AG10803 (cell line): ENCODE results near the gene ARHGAP18.
A peak's percentile ranks its signal among the peaks of the same experiment; 100 is the strongest.

ENCODE experiments used
- DNase-seq: peaks from one replicate; pipeline ENCODE4 v3.0.0; 2010; ENCODE audit warnings: low read depth
- H3K4me3 ChIP-seq: 2 replicates; pipeline ENCODE4 v1.5.1; 2011; ENCODE audit warnings: mild to moderate bottlenecking, low read length, control low read depth
- CTCF ChIP-seq: conservative IDR thresholded peaks from 2 replicates; pipeline ENCODE4 v1.5.1; 2011; ENCODE audit warnings: mild to moderate bottlenecking, low read length, control low read depth, inconsistent platforms

ARHGAP18 gene

DNA sequence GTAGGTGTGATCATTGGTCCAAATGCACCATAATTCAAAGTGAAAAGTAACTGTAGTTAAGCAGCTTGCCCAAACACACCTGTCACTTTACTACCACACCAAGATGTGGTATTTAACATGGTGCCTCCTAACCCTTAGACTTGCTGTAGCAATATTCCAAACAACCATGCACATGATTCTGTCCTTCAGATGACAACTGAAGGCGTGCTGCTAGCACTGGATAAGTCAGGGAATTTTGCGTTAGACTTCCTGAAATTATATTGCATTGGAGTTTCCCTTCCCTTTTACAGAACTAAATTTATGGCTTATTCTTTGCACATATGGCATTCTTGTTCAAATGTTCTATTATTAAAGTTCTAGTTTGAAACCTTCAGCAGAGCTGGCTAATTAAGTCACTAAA, 106.2 kb downstream of the ARHGAP18 start:
- DNase-seq = no peak
- H3K4me3 ChIP-seq = no peak overlapping the region
- no peak for TF ChIP-seq CTCF

DNA sequence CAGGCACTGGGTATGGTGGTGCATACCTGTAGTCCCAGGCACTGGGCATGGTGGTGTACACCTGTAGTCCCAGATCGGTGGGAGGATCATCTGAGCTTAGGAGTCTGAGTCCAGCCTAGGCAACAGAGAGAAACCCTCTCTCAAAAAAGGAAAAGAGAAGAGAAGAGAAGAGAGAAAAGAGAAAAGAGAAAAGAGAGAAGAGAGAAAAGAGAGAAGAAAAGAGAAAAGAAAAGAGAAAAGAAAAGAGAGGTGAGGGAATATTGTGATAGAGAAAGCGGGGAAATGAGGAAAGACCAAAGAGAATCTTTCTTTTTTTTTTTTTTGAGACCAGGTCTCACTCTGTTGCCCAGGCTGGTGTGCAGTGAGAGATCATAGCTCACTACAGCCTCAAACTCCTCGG, 108.7 kb downstream of the ARHGAP18 start:
- no peak overlapping the region for H3K4me3 ChIP-seq
- no peak for TF ChIP-seq CTCF
- DNase-seq = no peak

- H3K4me3 ChIP-seq = no peak overlapping the region
- no peak for DNase-seq
- no peak for TF ChIP-seq CTCF
Measured at GRCh38 chr6:129599467-129599866, 110.5 kb downstream of the ARHGAP18 start.

DNA sequence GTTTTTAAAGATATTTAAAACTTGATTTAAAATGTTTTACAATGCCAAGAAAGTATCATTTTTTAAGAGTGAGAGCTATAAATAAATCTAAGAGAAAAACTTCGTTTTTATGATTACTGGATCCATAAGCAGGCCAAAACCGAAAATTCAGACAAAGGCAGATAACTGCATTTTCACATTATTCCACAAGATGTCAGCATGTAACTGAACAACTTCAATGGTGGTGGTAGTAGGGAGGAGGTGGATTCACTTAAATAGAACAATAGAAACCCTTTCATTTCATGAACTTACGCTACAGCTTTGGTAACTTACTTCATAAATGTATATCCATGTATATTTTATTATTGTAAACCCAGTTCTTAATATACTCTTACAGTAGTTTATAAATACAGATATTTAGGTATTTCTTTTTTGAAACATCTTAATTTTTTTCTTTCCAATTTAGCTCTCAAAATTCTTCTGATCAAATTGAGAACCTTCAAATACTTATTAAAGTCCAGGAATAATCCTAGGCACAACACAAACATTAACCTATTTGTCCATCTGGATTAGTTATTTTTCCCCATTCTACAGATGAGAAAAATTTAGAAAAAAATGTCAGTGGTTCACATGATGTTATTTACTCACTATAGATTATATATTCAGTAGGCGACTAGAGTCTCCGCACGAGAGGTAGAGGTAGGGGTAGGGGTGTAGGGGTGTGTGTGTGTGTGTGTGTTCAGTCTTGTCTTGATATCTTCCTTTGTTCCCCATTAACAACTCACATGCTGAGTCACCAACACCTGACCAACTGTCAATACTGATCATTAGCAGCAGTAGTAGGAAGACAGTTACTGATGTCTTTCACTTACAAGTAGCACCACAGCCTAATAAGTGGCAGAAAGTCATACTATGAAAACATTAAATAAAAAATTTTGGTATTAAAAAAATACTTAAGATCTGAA, 111.5 kb downstream of the ARHGAP18 start:
- DNase-seq = peak; percentile 76
- H3K4me3 ChIP-seq = no peak overlapping the region
- peak; percentile 86 for TF ChIP-seq CTCF

GRCh38 chr6:129597023-129597713, 112.8 kb downstream of the ARHGAP18 start:
- H3K4me3 ChIP-seq = no peak overlapping the region
- no peak for TF ChIP-seq CTCF
- DNase-seq = no peak

GRCh38 chr6:129596522-129596921, 113.5 kb downstream of the ARHGAP18 start:
- DNase-seq = no peak
- H3K4me3 ChIP-seq = no peak overlapping the region
- no peak for TF ChIP-seq CTCF

- DNase-seq = no peak
- no peak for TF ChIP-seq CTCF
- no peak overlapping the region for H3K4me3 ChIP-seq
Measured at GRCh38 chr6:129593233-129593564, 116.8 kb downstream of the ARHGAP18 start.
